KMS-11 (cell line): ENCODE data around the gene GAR1.

ENCODE experiments used
- H2AFZ ChIP-seq: fragments of 200-600 bp; sonication (generic); 2 replicates; pipeline ENCODE4 v1.6.1; 2016; ENCODE audit warnings: antibody characterized with exemption, mixed run types, low read depth
- H3K27ac ChIP-seq: fragments of 200-600 bp; sonication (generic); 2 replicates; pipeline ENCODE4 v1.6.1; 2016; ENCODE audit warnings: mild to moderate bottlenecking, mixed run types
- H3K27me3 ChIP-seq: fragments of 200-600 bp; sonication (generic); 2 replicates; pipeline ENCODE4 v1.6.1; 2017; ENCODE audit warnings: mild to moderate bottlenecking, low read depth, mixed run types, moderate library complexity; ENCODE audit not compliant: insufficient read depth
- H3K36me3 ChIP-seq: fragments of 200-600 bp; sonication (generic); 2 replicates; pipeline ENCODE4 v1.6.1; 2017; ENCODE audit warnings: mild to moderate bottlenecking, mixed run types; ENCODE audit not compliant: insufficient read depth
- H3K4me1 ChIP-seq: fragments of 200-600 bp; sonication (generic); 2 replicates; pipeline ENCODE4 v1.6.1; 2016; ENCODE audit warnings: mild to moderate bottlenecking, low read depth, mixed run types; ENCODE audit not compliant: poor library complexity, severe bottlenecking
- H3K4me2 ChIP-seq: fragments of 200-600 bp; sonication (generic); 2 replicates; pipeline ENCODE4 v1.7.0; 2016; ENCODE audit warnings: mild to moderate bottlenecking, mixed run types
- H3K4me3 ChIP-seq: fragments of 200-600 bp; sonication (generic); IDR thresholded peaks from 2 replicates; pipeline ENCODE4 v1.6.1; 2017; ENCODE audit warnings: low read depth, low read length, mixed read lengths; ENCODE audit not compliant: insufficient read depth
- H3K79me2 ChIP-seq: fragments of 200-600 bp; sonication (generic); 2 replicates; pipeline ENCODE4 v1.6.1; 2016; ENCODE audit warnings: low read depth, mixed run types; ENCODE audit not compliant: insufficient read depth
- H3K9ac ChIP-seq: fragments of 200-600 bp; sonication (generic); 2 replicates; pipeline ENCODE4 v1.6.1; 2016; ENCODE audit warnings: mild to moderate bottlenecking, mixed run types
- H4K20me1 ChIP-seq: fragments of 200-600 bp; sonication (generic); 2 replicates; pipeline ENCODE4 v1.6.1; 2016; ENCODE audit warnings: mild to moderate bottlenecking, mixed run types; ENCODE audit not compliant: insufficient read depth
- TF ChIP-seq, protein P1 (sequence below): fragments of 200-600 bp; sonication (generic); conservative IDR thresholded peaks from 2 replicates; pipeline ENCODE4 v1.6.1; 2017; ENCODE audit warnings: low read depth, mild to moderate bottlenecking, antibody characterized with exemption, low read length, moderate library complexity, mixed read lengths

GAR1 gene

DNA sequence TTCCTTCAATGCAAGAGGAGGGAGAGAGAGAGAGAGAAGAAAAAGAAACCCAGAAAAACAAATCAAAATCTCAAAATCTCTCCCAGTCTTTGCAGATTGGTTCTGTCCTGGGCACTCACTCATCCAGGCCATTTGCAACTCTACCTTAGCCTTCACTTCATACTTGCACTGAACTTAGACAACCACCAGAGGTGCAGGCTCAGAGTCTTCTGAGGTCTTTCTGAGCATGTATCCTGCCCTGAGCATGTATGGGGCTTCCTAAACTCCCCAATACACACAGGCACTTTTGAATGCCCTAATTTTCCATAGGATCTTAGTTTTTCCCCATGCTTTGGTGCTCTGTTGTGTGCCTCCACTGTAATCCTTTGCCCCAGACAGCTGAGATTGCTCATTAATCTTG, 16.7 kb upstream of the GAR1 start:
- no peak overlapping the region for H3K9ac ChIP-seq
- no peaks in the 10 kb centered on the region for H3K27me3 ChIP-seq
- no peak overlapping the region for H3K27ac ChIP-seq
- H4K20me1 ChIP-seq = no peaks in the 10 kb centered on the region
- H3K4me3 ChIP-seq = no peak overlapping the region
- no peak overlapping the region for H3K4me2 ChIP-seq
- H3K36me3 ChIP-seq = no peaks in the 10 kb centered on the region
- peaks cover 13% of the 10 kb centered on the region for H3K4me1 ChIP-seq
- TF ChIP-seq, protein P1, sequence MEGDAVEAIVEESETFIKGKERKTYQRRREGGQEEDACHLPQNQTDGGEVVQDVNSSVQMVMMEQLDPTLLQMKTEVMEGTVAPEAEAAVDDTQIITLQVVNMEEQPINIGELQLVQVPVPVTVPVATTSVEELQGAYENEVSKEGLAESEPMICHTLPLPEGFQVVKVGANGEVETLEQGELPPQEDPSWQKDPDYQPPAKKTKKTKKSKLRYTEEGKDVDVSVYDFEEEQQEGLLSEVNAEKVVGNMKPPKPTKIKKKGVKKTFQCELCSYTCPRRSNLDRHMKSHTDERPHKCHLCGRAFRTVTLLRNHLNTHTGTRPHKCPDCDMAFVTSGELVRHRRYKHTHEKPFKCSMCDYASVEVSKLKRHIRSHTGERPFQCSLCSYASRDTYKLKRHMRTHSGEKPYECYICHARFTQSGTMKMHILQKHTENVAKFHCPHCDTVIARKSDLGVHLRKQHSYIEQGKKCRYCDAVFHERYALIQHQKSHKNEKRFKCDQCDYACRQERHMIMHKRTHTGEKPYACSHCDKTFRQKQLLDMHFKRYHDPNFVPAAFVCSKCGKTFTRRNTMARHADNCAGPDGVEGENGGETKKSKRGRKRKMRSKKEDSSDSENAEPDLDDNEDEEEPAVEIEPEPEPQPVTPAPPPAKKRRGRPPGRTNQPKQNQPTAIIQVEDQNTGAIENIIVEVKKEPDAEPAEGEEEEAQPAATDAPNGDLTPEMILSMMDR = no peak
- H2AFZ ChIP-seq = no peak overlapping the region
- H3K79me2 ChIP-seq = no peaks in the 10 kb centered on the region

DNA sequence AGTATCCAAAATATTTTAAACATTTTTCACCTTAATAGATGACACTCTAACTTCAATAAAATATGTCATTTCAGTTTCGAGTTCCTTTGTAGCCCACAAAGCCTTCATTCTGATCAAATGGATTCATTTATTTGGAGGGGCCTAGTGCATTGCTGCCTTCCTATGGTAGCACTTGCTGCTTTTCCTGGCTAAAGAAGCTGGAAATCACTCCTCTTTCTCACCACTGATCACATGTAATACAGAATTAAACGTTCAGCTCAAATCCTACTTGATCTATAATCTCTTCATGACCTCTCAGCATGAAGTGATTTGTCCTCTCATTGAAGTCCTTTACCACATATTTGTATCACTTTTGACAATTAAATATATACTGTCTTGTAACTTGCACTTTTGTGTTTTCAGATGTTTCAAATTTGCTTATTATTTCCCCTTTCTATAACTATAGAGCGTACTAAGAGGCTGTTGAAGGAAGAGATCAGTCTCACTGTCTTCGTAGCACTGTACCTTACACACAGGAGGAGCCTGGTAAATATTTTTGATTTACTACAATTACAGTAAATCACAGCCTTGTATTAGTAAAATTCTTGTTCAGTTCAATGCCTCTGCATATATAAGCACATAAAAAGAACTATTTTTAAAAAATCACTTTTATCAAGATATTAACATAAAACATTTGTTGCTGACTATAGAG, 14.3 kb upstream of the GAR1 start:
- H2AFZ ChIP-seq = no peak overlapping the region
- H4K20me1 ChIP-seq = no peaks in the 10 kb centered on the region
- no peaks in the 10 kb centered on the region for H3K36me3 ChIP-seq
- H3K4me2 ChIP-seq = no peak overlapping the region
- no peaks in the 10 kb centered on the region for H3K79me2 ChIP-seq
- H3K4me1 ChIP-seq = peaks cover 18% of the 10 kb centered on the region
- no peak overlapping the region for H3K4me3 ChIP-seq
- no peaks in the 10 kb centered on the region for H3K27me3 ChIP-seq
- TF ChIP-seq, protein P1 = no peak
- no peak overlapping the region for H3K27ac ChIP-seq
- H3K9ac ChIP-seq = no peak overlapping the region

DNA sequence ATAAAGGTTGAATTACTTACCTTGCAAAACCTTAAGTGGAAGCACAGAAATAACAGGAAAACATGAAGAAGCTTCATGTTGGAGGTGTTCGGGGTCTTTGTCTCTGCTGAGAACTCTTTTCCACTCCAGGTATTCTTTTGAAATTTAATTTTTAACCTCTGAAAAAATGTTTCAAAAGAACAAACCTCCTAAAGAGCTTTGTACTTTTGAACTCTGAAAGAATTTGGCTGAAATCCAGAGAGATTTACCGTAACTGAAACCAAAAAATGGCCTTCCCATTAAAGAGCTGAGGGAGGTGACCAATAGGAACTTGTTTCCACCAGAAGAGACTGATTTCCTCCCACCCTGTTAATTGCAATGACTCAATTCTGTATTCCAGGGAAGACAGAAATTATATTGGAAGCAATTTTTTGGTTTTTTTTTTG, 13.7 kb upstream of the GAR1 start, which contains the start of gene CFI:
TSS of gene CFI (minus strand) at position 105 of the 425 bp plus-strand sequence. CDS start at position 77, 28 bp downstream.
- Histone ChIP-seq H3K79me2 (no peaks in the 10 kb centered on the region), H3K4me3 (no peak within 1 kb of the TSS), H2AFZ (0 out of 2 replicates have a peak within 1 kb of the TSS, but pooled peaks have one; percentile 0), H3K9ac (no peak within 1 kb of the TSS), H3K36me3 (no peaks in the 10 kb centered on the region), H3K27ac (no peak within 1 kb of the TSS), H3K4me1 (peaks cover 18% of the 10 kb centered on the region), H3K27me3 (no peaks in the 10 kb centered on the region), H3K4me2 (peak within 1 kb of the TSS; percentile 18; the same call in 1 of the 2 replicates), H4K20me1 (no peaks in the 10 kb centered on the region)
- TF ChIP-seq, protein P1 = no peak

DNA sequence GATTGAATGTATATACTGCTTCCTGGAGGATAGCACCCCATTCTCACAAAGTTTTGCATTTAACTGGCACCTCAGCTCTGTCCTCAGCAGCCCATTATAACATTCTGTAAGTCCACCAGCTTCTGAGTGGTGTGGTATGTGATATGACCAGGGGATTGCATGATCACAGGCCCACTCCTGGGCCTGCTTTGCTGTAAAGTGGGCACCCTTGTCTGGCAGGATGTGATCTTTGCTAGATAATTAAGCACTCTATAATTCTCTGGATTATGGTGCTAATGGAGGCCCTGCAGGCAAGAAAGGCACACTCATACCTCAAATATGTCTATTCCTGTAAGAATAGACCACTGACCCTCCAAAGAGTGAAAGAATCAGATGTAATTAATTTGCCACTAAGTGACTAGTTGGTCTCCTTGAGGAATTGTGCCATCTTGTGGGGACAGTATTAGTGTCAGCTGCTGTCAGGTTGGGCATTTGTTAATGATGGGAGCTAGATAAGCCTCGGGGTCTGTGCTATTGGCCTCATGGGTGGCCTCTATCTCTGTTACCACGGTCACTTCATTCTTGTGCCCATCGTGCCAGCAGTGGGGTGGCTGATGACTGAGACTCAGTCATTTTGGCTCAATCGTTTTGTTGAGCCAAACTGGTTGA, 11.5 kb upstream of the GAR1 start:
- Histone ChIP-seq H4K20me1 (no peaks in the 10 kb centered on the region), H3K9ac (no peak overlapping the region), H2AFZ (no peak overlapping the region), H3K27me3 (no peaks in the 10 kb centered on the region), H3K4me1 (peaks cover 18% of the 10 kb centered on the region), H3K4me3 (no peak overlapping the region), H3K27ac (no peak overlapping the region), H3K36me3 (no peaks in the 10 kb centered on the region), H3K79me2 (no peaks in the 10 kb centered on the region), H3K4me2 (no peak overlapping the region)
- TF ChIP-seq, protein P1 = peak; percentile 73
